GM18909 (cell line): Measurements from ENCODE around the gene ATP10A.

ENCODE experiments used
- ATAC-seq: cut with Tn5 transposase; IDR thresholded peaks from one replicate; pipeline ENCODE4 v1.9.1; 2021; ENCODE audit warnings: mild to moderate bottlenecking; ENCODE audit not compliant: unreplicated experiment, poor library complexity

The ATP10A gene

GRCh38 chr15:25631971-25632370 is 231.2 kb downstream of the ATP10A start:
- ATAC-seq: no peak
